PFSK-1 (cell line): ENCODE results near the gene SAMD8.

Source experiments
- POLR2AphosphoS5 ChIP-seq: IDR thresholded peaks from 2 replicates; pipeline ENCODE4 v1.6.1; 2012; ENCODE audit warnings: low read depth, mild to moderate bottlenecking, control low read depth, low read length, moderate library complexity
- SIN3A ChIP-seq: IDR thresholded peaks from 2 replicates; pipeline ENCODE4 v1.6.1; 2012; ENCODE audit warnings: mild to moderate bottlenecking, low read length, moderate library complexity, borderline replicate concordance; ENCODE audit not compliant: insufficient read depth

GRCh38 chr10:75228278-75228677 lies 116.8 kb downstream of the SAMD8 start:
- TF ChIP-seq POLR2AphosphoS5, result no peak
- no peak for TF ChIP-seq SIN3A
